Calu3 (cell line): ENCODE measurements around the gene FBXW8. TPM values are rescaled to one million over a fixed set of nuclear protein-coding genes. Genes with fewer than 3 reads are reported as not detected.

Experiments used
- BruUV-seq: library from RNA; stranded (reverse); fragments of 400-500 nt; replicated peaks from 2 replicates; lab custom pipeline; 2021; lab: Mats Ljungman, UMichigan
- CTCF ChIA-PET: fragments of 300-600 bp; sonication (Branson Sonifier 250); formaldehyde crosslinking; loops from one replicate; lab custom pipeline; 2022; ENCODE audit warnings: antibody characterized with exemption; lab: Charles Lee
- DNase-seq: peaks from one replicate; pipeline ENCODE4 v3.0.0; 2022
- H3K27ac Mint-ChIP-seq: one replicate; pipeline ENCODE4 v1.8.0; 2022; ENCODE audit warnings: mixed read lengths; ENCODE audit not compliant: unreplicated experiment
- H3K27me3 Mint-ChIP-seq: one replicate; pipeline ENCODE4 v1.8.0; 2022; ENCODE audit warnings: mixed read lengths; ENCODE audit not compliant: unreplicated experiment
- H3K36me3 Mint-ChIP-seq: one replicate; pipeline ENCODE4 v1.8.0; 2022; ENCODE audit warnings: mild to moderate bottlenecking, moderate library complexity, mixed read lengths; ENCODE audit not compliant: insufficient read depth, unreplicated experiment
- H3K4me1 Mint-ChIP-seq: one replicate; pipeline ENCODE4 v1.8.0; 2022; ENCODE audit warnings: mild to moderate bottlenecking, low read depth, mixed read lengths; ENCODE audit not compliant: unreplicated experiment
- H3K4me3 Mint-ChIP-seq: one replicate; pipeline ENCODE4 v1.8.0; 2022; ENCODE audit warnings: mild to moderate bottlenecking, low read depth, moderate library complexity, mixed read lengths; ENCODE audit not compliant: unreplicated experiment
- H3K9me3 Mint-ChIP-seq: one replicate; pipeline ENCODE4 v1.8.0; 2022; ENCODE audit warnings: low read depth, mixed read lengths; ENCODE audit not compliant: unreplicated experiment
- CTCF ChIP-seq: fragments of 200-600 bp; IDR thresholded peaks from one replicate; pipeline ENCODE4 v1.8.0; 2022; ENCODE audit warnings: antibody characterized with exemption; ENCODE audit not compliant: unreplicated experiment
- intact Hi-C: fragments of 100-400 bp; cut with micrococcal nuclease; formaldehyde crosslinking; loops from one replicate; pipeline ENCODE4 v1.10.0; 2022; ENCODE audit not compliant: unreplicated experiment
- total RNA-seq: library from RNA; stranded (reverse); gene quantifications from 2 replicates; pipeline ENCODE4 v1.2.3, GENCODE V29; 2022

Gene FBXW8
- total RNA-seq, 1 experiment from 2014 or later = 18.2 TPM

GRCh38 chr12:116863275-116863767 is 47.4 kb upstream of the FBXW8 start:
- no peak overlapping the region for H3K27ac Mint-ChIP-seq
- no TSS peak for BruUV-seq
- no peak overlapping the region for H3K4me3 Mint-ChIP-seq
- intact Hi-C loops = no loop called here
- no peaks in the 10 kb centered on the region for H3K36me3 Mint-ChIP-seq
- TF ChIP-seq CTCF = peak; percentile 75
- peaks cover 59% of the 10 kb centered on the region for H3K27me3 Mint-ChIP-seq
- H3K4me1 Mint-ChIP-seq = peaks cover 17% of the 10 kb centered on the region
- CTCF ChIA-PET = no interaction called here
- no peak for DNase-seq
- H3K9me3 Mint-ChIP-seq = no peaks in the 10 kb centered on the region

GRCh38 chr12:116864371-116865160 is 46.2 kb upstream of the FBXW8 start:
- DNase-seq = no peak
- Mint-ChIP-seq H3K27ac (no peak overlapping the region), H3K4me1 (peaks cover 17% of the 10 kb centered on the region)

GRCh38 chr12:116867523-116867922 is 43.2 kb upstream of the FBXW8 start:
- TF ChIP-seq CTCF = no peak
- Mint-ChIP-seq H3K4me1 (peaks cover 8% of the 10 kb centered on the region), H3K36me3 (no peaks in the 10 kb centered on the region), H3K27ac (no peak overlapping the region), H3K27me3 (peaks cover 44% of the 10 kb centered on the region), H3K9me3 (no peaks in the 10 kb centered on the region), H3K4me3 (no peak overlapping the region)
- DNase-seq = no peak
- intact Hi-C loops = no loop called here
- CTCF ChIA-PET = no interaction called here
- BruUV-seq = no TSS peak

More at GRCh38 chr12:116864371-116865160, 46.2 kb upstream of the FBXW8 start:
- CTCF ChIA-PET = no interaction called here
- no TSS peak for BruUV-seq
- Mint-ChIP-seq H3K36me3 (no peaks in the 10 kb centered on the region), H3K27me3 (peaks cover 56% of the 10 kb centered on the region), H3K9me3 (no peaks in the 10 kb centered on the region), H3K4me3 (no peak overlapping the region)
- intact Hi-C loops = no loop called here
- TF ChIP-seq CTCF = no peak

- Mint-ChIP-seq H3K27ac (no peak overlapping the region), H3K4me1 (no peaks in the 10 kb centered on the region), H3K36me3 (no peaks in the 10 kb centered on the region), H3K27me3 (peaks cover 61% of the 10 kb centered on the region), H3K9me3 (no peaks in the 10 kb centered on the region), H3K4me3 (no peak overlapping the region)
- no TSS peak for BruUV-seq
- intact Hi-C loops = no loop called here
- CTCF ChIA-PET = no interaction called here
- DNase-seq = no peak
- TF ChIP-seq CTCF = no peak
Measured at GRCh38 chr12:116870306-116870705, 40.4 kb upstream of the FBXW8 start.
